HG03060 (cell line): Measurements from ENCODE around the gene USH2A.

ENCODE experiments used
- ATAC-seq: cut with Tn5 transposase; IDR thresholded peaks from one replicate; pipeline ENCODE4 v1.9.1; 2021; ENCODE audit warnings: low read depth, moderate number of reproducible peaks; ENCODE audit not compliant: unreplicated experiment

The USH2A gene

DNA sequence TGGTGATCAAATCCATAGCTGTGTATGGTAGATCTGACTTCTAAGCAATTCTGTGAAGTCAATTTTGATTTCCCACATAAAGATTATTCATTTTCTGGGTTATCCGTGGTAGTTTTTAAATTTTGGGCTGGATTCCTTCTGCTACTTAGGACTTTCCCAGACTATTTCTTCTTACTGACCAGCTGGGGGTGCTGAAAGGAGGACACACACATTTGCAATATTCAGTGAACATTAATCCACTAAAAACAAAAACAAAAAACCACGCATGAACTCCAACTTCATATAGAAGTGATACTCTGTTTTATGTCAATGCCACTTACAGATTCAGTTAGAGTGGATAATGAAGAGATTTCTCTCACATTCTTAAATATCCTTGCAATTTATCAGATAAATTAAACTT lies 750.8 kb downstream of the USH2A start:
- no peak for ATAC-seq

DNA sequence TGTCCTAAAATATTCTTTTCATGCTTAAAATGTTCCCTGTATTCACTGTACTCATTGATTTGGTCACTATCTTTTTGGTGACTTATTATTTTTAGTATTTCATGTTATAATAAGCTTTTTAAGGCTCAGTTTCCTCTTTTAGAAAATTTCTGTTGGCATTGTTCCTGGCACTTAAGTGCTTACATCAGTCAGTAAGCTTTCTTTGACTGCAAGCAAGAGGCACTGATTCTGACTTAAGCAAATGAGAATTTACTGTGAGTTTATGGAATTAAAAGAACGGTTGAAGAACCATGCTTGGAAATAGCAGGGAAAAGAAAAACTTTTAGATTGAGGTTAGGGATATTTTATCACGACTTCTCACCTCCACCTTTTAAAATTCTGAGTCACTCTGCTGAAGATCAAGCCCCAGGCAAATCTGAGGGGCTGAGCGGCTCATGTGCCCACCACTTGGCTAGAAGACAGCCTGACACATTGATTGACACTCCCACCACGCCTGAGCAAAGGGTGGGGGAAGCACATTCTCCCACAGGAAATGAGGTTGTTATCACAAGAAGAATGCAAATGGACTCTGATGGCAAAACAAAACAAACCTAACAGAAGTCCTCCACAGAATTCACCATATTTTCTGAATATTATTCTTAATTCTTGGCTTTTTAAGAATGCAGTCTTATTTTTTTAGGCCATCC lies 753.3 kb downstream of the USH2A start:
- ATAC-seq = no peak

DNA sequence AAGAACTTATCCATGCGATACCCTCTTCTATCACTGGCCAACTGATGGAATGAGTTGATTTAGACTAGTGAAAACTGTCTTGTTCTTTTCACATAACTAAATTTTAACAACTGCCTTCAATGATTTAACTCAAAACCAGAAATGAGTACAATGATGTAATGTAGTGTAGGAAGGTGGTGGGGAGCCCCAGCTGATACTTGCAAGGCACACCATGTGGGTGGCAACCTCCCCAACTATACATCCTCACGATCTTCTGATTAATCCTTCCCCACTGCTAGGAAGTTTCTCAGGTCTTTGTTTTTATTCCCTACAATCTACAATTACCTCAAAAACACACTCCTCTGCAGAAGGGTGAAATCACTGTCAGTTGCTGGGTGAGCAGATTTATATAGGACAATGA lies 755.5 kb downstream of the USH2A start:
- ATAC-seq = no peak

DNA sequence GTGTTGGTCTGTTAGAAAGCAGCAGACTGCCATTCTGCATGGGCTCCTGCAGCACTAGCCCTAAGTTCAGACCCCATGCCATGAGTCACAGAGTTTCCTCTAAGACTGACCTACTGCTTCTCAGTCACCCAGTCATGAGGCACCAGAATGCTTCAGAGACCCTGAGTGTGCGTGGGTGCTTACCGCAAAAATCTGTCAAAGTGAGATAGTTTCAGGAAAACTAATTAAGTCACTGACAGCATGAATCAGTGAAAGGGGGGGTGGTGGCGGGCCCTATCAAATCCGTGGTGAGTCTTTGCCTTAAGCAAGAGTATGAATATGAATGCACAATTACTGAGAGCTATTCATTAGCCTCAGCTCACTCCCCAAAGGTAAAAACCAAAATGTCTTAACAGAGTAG lies 758.0 kb downstream of the USH2A start:
- no peak for ATAC-seq

DNA sequence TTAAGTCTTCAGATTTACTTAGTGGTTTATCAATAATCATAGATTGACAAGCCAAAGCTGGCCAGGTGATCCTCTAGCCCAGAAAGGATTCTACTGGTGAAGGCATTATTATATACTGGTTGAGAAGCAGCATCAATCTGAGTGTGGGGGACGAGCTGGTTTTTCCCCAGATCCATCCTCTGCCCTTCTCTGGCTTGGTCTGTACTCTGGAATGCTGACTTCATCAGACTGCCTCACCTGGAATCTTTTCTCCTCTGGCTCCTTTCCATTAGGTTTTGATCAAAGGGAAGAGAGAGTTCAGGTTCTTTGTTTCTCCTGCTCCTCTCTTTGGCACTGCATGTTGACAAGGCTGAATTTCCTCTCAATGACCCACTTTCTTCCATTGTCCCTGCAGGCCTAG lies 762.2 kb downstream of the USH2A start:
- ATAC-seq = no peak

DNA sequence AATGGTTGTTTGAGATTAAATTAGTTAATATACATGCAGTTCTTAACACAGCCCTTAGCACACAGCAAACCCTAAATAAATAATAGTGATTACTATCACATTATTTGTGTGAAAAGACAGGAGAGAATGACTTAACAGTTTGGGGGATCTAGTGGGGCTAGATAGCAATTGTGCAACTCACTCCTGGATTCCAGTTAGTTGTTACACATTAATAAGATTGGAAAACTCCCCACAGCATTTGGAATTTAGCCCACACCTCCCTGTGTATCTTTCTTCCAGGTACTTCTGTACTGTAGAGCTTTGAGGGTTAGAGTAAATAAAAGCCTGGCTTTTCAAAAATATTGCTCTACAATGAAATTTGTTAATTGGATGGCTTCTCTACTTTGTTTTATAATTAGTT lies 763.0 kb downstream of the USH2A start:
- no peak for ATAC-seq

DNA sequence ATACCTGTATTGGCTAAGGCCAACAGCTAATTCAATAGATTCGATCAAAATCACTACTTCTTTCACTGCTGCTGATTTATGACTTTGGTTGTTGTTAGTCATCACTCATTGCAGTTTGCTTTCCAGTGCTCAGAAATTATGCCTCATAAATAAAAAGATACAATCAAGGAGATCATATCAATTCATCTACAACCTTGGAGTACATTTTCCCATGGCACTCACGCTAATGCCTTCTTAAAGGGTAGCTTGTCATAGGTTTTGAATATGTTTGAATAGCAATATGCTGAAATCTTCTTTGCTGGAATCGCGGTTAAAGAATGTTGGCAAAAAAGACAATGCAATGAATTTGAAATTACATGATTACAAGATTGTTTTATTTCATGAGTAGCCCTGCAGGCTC lies 766.2 kb downstream of the USH2A start:
- no peak for ATAC-seq

DNA sequence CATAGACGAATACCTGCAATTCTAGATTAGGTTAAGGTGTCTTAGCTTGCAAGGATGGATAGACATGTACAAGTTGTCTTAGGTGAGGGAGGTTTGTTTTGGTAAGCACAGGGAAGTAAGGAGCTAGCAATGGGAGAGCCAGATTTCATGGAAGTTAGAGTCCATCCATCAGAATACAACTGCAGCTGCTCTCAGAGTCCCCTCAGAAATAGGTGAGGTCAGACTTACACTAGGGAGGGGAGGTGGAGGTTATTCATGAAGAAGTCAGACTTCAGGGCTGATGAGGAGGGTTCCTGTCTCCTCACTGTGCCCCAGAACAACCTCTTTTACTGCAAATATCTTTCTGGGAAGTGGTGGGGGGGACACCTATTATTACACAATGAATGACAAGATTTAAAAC lies 770.9 kb downstream of the USH2A start:
- no peak for ATAC-seq

DNA sequence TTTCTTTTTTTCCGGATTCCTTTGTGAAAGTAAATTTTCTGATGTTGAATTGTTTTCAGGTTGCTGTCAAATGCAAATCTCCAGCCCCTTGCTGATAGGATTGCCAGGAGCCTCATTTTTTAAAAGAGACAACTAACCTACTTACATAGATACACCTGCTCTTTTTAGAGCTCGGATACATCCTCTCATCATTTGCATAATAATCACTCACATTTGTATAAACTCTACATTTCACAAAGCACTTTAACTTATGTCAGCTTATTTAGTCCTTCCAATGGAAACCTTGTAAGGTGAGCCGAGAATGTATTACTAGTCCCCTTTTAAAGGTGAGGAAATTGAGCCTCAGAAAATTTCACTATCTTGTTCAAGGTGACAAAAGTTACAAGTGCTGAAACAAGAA lies 771.4 kb downstream of the USH2A start:
- no peak for ATAC-seq

DNA sequence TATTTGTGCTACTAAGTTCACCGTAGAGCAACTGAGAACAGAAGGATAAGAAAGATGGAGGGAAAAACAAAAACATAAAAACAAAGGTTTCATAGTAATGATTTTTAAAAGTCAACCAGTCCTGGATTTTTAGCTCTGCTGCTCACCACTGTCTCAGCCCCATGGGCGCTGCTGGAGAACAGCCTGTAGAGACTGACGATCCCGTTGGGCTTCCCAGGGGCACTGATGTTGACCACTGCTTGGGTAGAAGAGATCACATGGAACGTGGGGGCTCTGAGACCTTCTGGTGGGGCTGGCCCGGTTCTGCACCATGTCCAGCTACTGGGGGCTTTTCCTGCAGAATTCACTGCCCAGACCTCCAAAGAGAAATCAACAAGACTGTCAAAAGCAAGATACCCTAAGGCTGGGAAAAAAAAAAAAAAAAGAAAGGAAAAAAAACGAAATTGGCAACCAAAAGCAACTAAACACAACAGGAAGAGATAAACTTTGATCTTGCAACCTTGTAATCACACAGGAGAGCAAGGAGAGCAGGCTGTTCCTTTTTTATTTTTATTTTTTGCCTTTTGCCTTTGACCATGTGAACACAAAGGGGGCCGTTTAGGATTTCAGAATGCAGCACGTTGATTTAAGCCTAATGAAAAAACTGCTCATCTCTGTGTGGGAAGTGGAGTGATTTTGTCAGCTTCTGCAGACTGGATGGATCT lies 772.6 kb downstream of the USH2A start:
- ATAC-seq = no peak

DNA sequence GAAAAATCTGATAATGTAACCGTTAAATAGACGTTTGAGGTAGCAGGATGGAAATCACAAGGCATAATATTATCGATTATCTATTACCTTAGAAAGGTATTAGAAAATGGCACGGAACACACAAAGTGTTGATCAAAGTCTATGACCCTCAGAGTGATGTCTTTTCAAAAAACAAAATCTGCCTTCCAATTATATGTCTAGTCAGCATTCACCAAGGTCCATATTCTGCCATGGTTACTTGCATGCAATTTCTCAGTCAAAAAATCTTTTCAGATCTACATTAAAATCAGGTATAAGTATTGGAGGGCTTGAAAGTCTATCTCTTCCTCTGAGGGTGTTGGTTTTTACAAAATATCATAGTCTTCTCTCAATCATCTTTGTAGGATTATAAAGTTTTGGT lies 774.3 kb downstream of the USH2A start:
- ATAC-seq = no peak

DNA sequence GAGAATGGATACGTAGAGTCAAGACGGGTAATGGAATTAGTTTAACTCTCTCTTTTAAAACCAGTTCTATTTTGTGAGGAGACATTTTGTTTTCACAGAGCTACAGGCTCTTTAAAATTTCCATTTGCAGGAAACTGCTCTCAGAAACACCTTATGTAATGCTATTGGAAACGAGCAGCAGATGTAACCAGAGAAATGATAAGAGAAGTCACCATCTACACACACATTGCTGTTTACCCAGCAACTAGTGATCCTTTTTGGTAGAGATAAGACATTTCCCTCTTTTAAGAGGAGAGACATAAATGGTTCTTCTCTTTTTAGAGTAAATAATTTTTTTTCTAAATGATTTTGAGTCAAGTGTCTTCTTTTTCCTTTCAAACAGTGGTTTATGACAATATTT lies 775.5 kb downstream of the USH2A start:
- no peak for ATAC-seq

DNA sequence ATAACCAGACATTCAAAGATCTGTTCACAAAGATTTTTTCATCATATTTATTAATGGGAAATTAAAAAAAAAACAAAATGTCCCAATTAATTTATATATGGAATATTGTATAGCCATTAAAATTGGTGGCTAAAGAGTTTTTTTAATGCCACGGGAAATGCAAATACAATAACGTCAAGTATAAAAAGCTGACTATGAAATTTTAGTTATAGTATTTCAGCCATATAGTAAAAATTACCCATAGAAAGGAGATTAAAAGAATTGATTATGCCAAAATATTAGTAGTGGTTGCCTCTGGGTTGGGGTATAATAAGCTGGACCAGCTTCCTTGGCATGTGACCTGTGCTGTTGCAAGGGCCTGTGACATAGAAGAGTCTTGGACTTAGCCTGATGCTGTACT lies 777.4 kb downstream of the USH2A start:
- no peak for ATAC-seq

DNA sequence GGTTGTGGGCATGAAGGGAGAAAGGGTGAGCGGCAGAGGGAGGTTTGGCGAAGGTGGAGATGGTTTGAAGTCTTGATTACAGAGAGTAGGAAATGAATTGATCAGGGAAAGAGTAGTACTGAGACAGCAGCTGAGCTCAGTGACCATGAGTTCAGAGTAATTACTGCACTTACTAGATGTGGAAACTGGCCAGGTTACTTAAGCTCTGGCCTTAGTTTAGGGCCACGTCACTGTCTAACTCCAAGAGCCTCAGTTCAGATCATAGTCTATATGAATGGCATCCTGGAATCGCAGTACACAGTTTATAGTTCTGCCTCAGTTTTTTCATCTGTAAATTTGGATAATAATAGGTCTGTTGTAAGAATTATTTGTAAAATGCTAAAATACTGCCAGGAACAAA lies 778.1 kb downstream of the USH2A start:
- no peak for ATAC-seq

DNA sequence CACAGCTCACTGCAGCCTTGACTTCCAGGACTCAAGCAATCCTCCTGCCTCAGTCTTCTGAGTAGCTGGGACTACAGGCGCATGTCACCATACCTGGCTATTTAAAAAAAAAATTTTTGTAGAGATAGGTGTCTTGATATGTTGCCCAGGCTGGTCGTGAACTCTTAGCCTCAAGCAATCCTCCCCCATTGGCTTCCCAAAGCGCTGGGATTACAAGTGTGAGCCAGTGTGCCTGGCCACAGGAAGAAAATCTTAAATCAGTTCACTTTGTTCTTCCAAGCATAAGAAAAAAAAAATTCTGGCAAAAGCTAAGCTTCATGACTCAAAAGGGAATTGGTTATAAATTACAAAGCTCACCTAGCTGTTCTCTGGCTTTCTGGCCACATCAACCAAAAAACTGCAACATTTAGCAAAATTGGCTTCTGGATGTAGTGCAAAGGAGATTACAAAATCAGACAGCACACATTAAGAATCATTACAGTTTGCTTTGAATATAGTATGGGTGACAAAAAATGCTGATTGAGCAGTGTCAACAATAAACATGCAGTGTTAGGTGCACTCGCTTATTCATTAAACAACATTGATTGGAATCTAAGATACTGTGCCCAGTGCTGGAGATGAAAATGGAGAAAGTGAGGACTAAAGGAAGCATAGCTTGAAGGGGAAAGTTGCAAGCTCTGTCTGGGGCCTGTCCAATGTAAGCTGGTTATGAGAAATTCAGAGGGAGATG lies 779.5 kb downstream of the USH2A start:
- no peak for ATAC-seq

DNA sequence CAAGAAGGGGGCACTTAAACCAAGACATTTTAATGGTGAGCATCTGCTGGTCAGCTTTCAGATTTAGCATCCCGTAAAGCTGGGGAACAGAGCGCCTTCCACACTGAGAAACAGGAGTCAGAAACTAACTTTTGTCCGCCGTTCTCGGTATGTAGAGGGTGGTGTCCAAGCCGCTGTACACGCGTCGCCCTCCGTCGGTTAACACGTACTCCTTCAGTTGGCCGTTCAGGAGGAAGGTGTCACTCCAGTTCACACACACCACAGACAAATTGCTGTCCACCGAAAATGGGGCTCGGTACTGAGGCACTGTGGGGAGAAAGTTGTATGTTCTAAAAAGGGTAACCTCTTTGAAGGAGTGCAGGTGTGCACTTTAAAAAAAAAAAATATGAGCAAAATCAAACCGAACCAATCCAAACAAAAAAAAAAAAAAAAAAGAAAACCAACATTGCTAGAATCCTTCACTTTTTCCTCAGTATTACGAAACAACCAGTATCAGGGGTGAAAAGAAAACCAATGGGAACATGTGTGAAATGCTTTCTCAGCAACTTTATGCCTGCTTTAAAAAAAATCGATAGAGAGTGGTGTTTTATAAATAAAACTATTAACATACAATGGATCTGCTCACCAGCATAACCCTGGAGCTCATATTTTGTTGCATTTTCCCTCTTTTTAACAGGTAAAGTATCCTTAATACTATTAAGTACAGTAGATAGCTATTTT lies 782.7 kb downstream of the USH2A start:
- ATAC-seq = no peak

DNA sequence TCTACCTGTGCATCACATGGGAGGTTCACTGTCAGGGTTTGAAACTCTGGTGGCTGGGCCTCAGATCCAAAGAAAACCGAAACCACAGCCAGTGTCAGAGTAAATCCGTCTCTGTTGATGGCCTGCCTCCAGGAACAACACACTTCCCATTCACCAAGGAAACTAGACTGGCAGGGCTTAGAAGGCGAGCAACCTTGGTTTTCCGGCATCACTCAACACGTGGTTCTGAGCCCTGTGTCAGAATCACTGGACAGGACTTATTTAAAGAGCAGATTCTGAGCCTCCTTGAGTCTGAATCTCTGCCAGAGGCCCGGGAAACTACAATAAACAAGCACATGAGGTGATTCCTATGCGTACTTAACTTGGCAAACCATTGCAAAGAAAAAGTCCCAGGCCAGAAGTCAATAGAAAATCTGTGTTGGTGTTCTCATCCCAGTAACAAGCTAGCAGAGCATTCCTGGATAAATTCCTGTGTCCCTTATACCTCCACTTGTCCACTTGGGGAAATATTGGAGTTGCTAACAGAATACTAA lies 786.1 kb downstream of the USH2A start:
- ATAC-seq = no peak

DNA sequence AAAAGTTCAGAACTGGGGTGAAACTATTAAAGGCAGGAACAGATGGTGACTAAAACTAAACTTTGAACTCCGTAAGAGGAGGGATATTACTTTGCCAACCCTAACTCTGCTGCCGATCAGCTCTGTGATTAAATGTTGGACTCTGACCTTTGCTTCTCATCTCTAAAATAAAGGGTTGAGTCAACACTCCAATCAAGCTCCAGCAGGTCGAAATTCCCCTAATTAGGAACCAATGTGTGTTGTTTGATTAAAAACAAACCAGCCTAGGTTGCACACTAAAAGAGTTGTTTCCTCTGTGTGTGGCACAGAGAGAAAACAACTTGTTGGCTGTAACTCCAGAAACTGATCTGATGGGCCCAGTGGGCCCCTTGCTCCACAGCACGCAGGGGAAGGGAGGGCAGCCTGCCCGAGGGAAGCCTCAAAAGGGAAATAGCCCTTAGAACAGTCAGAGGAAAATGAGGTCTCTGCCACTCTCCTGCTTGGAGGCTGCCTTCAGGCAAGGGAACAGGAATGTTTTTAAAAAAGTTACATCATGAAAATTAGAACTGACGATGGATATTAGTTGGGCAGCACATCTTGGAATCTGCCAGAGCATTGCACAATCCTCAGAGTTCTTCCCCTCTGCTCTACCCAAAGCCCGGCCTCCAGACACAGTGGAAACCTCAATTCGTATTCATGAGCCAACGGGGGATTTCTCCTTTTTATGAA lies 786.8 kb downstream of the USH2A start:
- ATAC-seq = no peak

DNA sequence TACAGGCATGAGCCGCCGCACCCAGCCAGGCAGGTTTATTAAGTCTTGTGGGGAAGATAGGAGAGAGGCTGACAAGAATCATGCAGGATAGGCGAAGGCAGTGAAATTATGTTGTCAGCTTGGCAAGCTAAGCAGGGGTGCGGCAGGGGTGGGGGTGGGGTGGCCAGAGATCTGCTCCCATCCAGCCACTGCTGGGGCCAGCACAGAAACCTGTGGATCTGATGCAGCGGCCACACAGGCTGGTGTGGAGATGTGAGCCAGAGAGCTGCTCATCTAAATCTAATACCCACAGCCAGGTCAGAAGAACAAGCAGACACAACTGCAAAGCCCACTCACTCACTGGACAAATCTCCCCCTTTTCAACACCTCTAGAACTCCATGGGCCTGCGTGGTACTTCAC lies 787.4 kb downstream of the USH2A start:
- no peak for ATAC-seq

DNA sequence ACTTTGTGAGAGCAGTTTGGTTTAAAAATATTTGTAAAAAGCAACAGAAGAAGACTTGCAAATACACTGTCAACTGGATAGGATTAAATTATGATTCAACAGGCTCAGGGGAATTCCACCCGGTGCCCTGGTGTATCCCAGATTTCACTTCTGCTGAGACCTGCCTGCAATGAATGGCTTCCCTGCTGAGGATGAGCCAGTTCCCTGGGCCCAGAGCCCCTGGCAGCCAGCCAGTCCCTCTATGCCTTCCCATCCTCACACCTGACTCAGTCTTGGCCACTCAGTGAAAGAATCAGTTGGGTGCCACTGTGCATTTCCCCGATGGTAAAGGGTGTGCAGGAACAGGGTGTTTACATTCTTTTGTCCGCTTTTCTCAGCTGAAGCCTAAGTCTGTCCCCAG lies 791.8 kb downstream of the USH2A start:
- ATAC-seq = no peak
